ENCODE data around the gene FAM170B.

The FAM170B gene

GRCh38 chr10:49165821-49166483 lies 32.1 kb upstream of the FAM170B start:
- in situ Hi-C loops (cut with MboI; ENCODE audit: low sequenced_read_pairs, unreplicated experiment): loop anchor here (25.0 kb wide), 1 partner anchor 504 kb away; no protein-coding TSS in a partner anchor
- DNase-seq (ENCODE audit: low spot score): no peak
- TF ChIP-seq CTCF (IDR thresholded peaks at IDR 0.05; ENCODE audit: borderline replicate concordance, control extremely low read depth, extremely low read depth, insufficient read depth, missing control alignments): no peak

- no peak for DNase-seq (ENCODE audit: low spot score)
- in situ Hi-C loops (cut with MboI; ENCODE audit: low sequenced_read_pairs, unreplicated experiment): loop anchor here (25.0 kb wide), 1 partner anchor 503 kb away; no protein-coding TSS in a partner anchor
- TF ChIP-seq CTCF (IDR thresholded peaks at IDR 0.05; ENCODE audit: borderline replicate concordance, control extremely low read depth, extremely low read depth, insufficient read depth, missing control alignments): no peak
These were observed 31.4 kb upstream of the FAM170B start for GRCh38 chr10:49165259-49165658.

GRCh38 chr10:49164559-49165188 lies 30.9 kb upstream of the FAM170B start:
- peak; percentile 55 for TF ChIP-seq CTCF (IDR thresholded peaks at IDR 0.05; ENCODE audit: borderline replicate concordance, control extremely low read depth, extremely low read depth, insufficient read depth, missing control alignments)
- DNase-seq (ENCODE audit: low spot score): peak; percentile 66
- in situ Hi-C loops (cut with MboI; ENCODE audit: low sequenced_read_pairs, unreplicated experiment): loop anchor here (25.0 kb wide), 1 partner anchor 502 kb away; no protein-coding TSS in a partner anchor

- in situ Hi-C loops (cut with MboI; ENCODE audit: low sequenced_read_pairs, unreplicated experiment): loop anchor here (25.0 kb wide), 1 partner anchor 501 kb away; no protein-coding TSS in a partner anchor
- no peak for DNase-seq (ENCODE audit: low spot score)
- TF ChIP-seq CTCF (IDR thresholded peaks at IDR 0.05; ENCODE audit: borderline replicate concordance, control extremely low read depth, extremely low read depth, insufficient read depth, missing control alignments): no peak
These were observed 29.9 kb upstream of the FAM170B start for GRCh38 chr10:49163741-49164140.

GRCh38 chr10:49162761-49163310 lies 29.0 kb upstream of the FAM170B start:
- TF ChIP-seq CTCF (IDR thresholded peaks at IDR 0.05; ENCODE audit: borderline replicate concordance, control extremely low read depth, extremely low read depth, insufficient read depth, missing control alignments): no peak
- in situ Hi-C loops (cut with MboI; ENCODE audit: low sequenced_read_pairs, unreplicated experiment): loop anchor here (25.0 kb wide), 1 partner anchor 501 kb away; no protein-coding TSS in a partner anchor
- no peak for DNase-seq (ENCODE audit: low spot score)

- no peak for TF ChIP-seq CTCF (IDR thresholded peaks at IDR 0.05; ENCODE audit: borderline replicate concordance, control extremely low read depth, extremely low read depth, insufficient read depth, missing control alignments)
- in situ Hi-C loops (cut with MboI; ENCODE audit: low sequenced_read_pairs, unreplicated experiment): loop anchor here (25.0 kb wide), 1 partner anchor 500 kb away; no protein-coding TSS in a partner anchor
These were observed 28.2 kb upstream of the FAM170B start for GRCh38 chr10:49162063-49162462.

More at GRCh38 chr10:49162063-49162462, 28.2 kb upstream of the FAM170B start:
- no peak for DNase-seq (ENCODE audit: low spot score)

Data from GM13976 (cell line).